Chondrocyte (in vitro differentiated cells): Measurements from ENCODE around the gene RGMA. TPM values are rescaled to one million over a fixed set of nuclear protein-coding genes. Genes with fewer than 3 reads are reported as not detected.
"Not testable (repeated sequence)": the region's sequence is repeated elsewhere in the genome, so short reads cannot be mapped to it uniquely, and the experiment has no call there.

Source experiments
- DNase-seq: peaks from one replicate; pipeline ENCODE4 v3.0.0; 2021; ENCODE audit warnings: mixed read lengths, low spot score
- H3K27ac Mint-ChIP-seq: one replicate; pipeline ENCODE4 v1.8.0; 2021; ENCODE audit warnings: mild to moderate bottlenecking, moderate library complexity, mixed read lengths; ENCODE audit not compliant: unreplicated experiment
- H3K27me3 Mint-ChIP-seq: 2 replicates; pipeline ENCODE4 v1.8.0; 2021; ENCODE audit warnings: low read depth, mixed read lengths
- H3K36me3 Mint-ChIP-seq: 2 replicates; pipeline ENCODE4 v1.8.0; 2021; ENCODE audit warnings: low read depth, mixed read lengths
- H3K4me1 Mint-ChIP-seq: 2 replicates; pipeline ENCODE4 v1.8.0; 2021; ENCODE audit warnings: low read depth, mild to moderate bottlenecking, mixed read lengths
- H3K4me3 Mint-ChIP-seq: one replicate; pipeline ENCODE4 v1.8.0; 2021; ENCODE audit warnings: mild to moderate bottlenecking, moderate library complexity, mixed read lengths; ENCODE audit not compliant: unreplicated experiment
- H3K9me3 Mint-ChIP-seq: 2 replicates; pipeline ENCODE4 v1.8.0; 2021; ENCODE audit warnings: low read depth, mixed read lengths
- total RNA-seq: library from RNA; stranded (reverse); gene quantifications from 3 replicates; pipeline ENCODE4 v1.2.1, GENCODE V29; 2021
- TF ChIP-seq, protein P1 (sequence below): fragments of 200-600 bp; sonication (generic); IDR thresholded peaks from 2 replicates; pipeline ENCODE4 v1.5.0; 2021; ENCODE audit warnings: antibody characterized with exemption, mild to moderate bottlenecking, moderate library complexity

RGMA gene
- total RNA-seq, 1 donor from 2014 or later = 13.0 TPM

DNA sequence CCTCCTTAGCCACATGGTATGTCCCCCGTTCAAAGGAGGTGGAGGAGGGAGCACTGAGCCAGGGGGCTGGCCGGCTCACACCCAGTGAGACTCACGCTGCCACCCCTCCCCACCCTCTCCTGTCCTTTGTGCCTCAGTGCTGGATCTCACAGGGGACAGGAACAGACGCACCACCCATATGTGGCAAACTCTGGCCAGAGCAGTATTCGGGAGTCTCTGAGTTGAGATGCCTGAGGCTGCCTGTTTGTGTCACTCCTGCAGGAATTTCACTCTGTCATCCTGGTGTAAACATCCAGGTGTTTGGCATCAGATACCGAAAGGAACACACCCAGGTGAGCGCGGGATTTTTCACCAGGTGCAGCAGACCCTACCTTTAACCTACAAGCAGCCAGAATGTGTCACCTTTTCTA lies 25.7 kb downstream of the RGMA start:
- no peaks in the 10 kb centered on the region for H3K9me3 Mint-ChIP-seq

DNA sequence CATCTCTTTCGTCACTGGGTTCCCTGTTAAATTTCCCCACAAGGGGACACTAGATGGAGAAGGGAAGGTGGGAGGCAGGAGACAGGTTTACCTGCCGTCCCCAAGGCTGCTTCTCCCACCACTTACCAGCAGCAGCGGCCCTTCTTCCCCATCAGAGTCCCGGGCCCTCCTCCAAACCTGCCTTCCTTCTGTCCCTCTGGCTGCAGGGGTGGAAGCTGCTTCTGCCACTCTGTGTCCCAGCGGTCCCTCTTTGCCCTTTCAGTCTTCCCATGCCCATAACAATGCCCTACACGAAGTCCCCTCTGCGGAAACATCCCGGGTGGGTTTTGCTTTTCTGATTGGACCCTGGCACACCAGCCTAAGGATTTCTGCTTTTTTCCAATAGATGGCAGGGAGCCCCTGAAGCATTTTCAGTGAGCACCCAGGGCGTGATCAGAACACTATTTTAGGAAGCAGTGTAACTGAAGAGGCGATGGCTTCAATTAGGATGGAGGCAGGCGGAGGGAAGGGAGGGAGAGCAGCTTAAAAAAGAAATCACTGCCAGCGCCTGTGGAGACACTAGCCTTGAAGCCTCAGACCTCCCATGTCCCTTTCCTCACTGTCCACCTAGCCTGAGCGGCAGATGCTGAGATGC lies 26.3 kb downstream of the RGMA start:
- not testable (repeated sequence) for H3K9me3 Mint-ChIP-seq, H3K36me3 Mint-ChIP-seq, DNase-seq, H3K27me3 Mint-ChIP-seq, H3K27ac Mint-ChIP-seq, H3K4me3 Mint-ChIP-seq
- peaks cover 29% of the 10 kb centered on the region for H3K4me1 Mint-ChIP-seq

More for the DNA sequence above, 25.7 kb downstream of the RGMA start:
- Mint-ChIP-seq H3K4me3 (no peak overlapping the region), H3K27me3 (no peaks in the 10 kb centered on the region), H3K27ac (no peak overlapping the region), H3K36me3 (peaks cover 4% of the 10 kb centered on the region), H3K4me1 (peaks cover 32% of the 10 kb centered on the region)
- peak; percentile 35 for DNase-seq
- TF ChIP-seq, protein P1, sequence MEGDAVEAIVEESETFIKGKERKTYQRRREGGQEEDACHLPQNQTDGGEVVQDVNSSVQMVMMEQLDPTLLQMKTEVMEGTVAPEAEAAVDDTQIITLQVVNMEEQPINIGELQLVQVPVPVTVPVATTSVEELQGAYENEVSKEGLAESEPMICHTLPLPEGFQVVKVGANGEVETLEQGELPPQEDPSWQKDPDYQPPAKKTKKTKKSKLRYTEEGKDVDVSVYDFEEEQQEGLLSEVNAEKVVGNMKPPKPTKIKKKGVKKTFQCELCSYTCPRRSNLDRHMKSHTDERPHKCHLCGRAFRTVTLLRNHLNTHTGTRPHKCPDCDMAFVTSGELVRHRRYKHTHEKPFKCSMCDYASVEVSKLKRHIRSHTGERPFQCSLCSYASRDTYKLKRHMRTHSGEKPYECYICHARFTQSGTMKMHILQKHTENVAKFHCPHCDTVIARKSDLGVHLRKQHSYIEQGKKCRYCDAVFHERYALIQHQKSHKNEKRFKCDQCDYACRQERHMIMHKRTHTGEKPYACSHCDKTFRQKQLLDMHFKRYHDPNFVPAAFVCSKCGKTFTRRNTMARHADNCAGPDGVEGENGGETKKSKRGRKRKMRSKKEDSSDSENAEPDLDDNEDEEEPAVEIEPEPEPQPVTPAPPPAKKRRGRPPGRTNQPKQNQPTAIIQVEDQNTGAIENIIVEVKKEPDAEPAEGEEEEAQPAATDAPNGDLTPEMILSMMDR = no peak

DNA sequence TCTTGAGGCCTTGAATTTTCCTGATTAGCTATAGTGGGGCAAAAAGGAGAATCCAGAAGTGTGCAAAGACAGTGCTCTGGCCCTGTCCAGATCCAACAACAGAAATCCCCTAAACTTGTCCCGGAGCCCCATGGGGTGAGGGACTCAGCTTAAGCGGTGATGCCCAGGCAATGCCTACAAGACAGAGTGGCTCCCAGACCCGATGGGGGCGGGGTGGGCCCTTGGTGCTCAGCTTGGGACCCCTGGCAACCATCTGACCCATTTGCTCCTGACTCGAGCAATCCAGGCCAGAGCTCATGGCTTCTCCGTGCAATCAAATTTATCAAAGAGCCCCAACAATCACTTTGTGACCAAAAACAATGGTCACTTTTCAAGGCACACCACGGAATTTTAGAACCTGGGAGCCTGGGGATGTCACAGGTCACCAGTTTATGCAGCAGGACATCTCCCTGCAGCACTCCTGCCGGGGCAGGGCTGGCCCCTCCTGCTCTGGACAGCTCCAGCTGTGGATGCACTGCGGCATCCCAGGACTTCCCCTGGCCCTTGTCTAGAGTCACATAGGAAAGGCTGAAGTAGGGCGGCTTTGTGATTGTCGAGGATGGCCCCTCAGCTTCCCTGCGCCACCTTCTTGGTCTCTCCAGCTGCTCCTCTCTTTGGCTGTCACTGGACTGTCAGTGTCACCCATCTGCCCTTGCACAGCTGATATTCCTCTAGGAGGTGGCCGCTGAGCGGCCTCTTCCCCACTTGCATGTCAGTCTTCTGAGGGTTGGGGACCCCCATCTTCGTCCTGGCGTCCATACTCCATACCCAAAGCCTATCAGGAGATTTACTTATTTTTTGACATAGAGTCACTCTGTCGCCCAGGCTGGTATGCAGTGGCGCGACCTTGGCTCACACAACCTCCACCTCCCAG lies 28.4 kb downstream of the RGMA start:
- H3K27ac Mint-ChIP-seq = no peak overlapping the region
- H3K4me3 Mint-ChIP-seq = no peak overlapping the region
- TF ChIP-seq, protein P1 = no peak
- no peaks in the 10 kb centered on the region for H3K27me3 Mint-ChIP-seq
- H3K9me3 Mint-ChIP-seq = no peaks in the 10 kb centered on the region
- peak; percentile 65 for DNase-seq
- H3K36me3 Mint-ChIP-seq = peaks cover 4% of the 10 kb centered on the region
- H3K4me1 Mint-ChIP-seq = peaks cover 16% of the 10 kb centered on the region

DNA sequence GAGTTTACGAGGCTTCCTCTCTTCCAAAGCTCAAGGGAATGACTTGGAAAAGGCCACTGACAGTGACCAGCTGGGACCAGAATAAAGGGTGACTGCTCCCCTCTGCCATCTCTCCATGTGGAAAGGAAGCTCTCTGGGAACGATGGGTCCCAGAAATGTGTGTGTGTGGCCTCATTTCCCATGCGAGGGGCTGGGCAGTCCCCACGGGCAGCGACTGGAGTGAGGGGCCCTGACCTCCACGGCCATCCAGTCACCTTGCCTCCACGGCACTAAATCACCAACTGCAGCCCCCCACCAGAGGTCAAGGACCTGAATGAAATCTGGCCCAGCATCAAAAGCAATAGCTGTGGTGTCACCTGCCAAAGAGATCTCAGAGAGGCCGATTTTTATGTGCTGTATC lies 29.6 kb downstream of the RGMA start:
- Mint-ChIP-seq H3K36me3 (peaks cover 4% of the 10 kb centered on the region), H3K9me3 (no peaks in the 10 kb centered on the region), H3K4me1 (peaks cover 16% of the 10 kb centered on the region), H3K27ac (no peak overlapping the region), H3K4me3 (no peak overlapping the region), H3K27me3 (no peaks in the 10 kb centered on the region)
- DNase-seq = no peak
- TF ChIP-seq, protein P1 = no peak

DNA sequence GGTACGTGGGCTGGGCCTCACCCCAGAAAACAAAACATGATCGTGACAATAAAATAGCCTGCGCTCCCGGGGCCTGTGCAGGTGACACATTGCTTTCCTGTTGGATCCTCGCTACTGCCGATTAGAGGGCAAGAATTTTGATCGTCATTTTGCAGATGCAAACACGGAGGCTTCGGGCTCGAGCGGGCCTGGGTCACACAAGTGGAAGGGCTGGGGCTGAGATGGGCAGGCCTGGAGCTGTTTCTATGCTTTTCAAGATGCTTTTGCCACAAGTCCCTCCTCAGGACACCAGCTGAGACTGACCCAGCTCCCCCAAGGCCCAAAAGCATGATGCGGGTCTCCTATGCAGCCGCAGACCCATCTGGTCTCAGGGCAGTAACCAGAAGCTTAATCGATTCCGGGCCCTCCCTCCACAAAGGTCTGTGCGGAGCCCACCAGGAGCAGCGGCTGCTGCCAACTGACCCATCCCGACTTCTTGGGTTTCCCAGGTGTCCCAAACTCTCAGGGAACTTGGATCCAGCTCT lies 30.0 kb downstream of the RGMA start:
- H3K36me3 Mint-ChIP-seq = peaks cover 7% of the 10 kb centered on the region
- peak; percentile 64 for DNase-seq
- TF ChIP-seq, protein P1 = no peak
- no peak overlapping the region for H3K27ac Mint-ChIP-seq
- H3K4me1 Mint-ChIP-seq = peaks cover 16% of the 10 kb centered on the region
- H3K4me3 Mint-ChIP-seq = no peak overlapping the region
- no peaks in the 10 kb centered on the region for H3K27me3 Mint-ChIP-seq
- H3K9me3 Mint-ChIP-seq = no peaks in the 10 kb centered on the region
